Immature natural killer cell (primary cell): ENCODE results near the gene MTFMT. TPM values are rescaled to one million over a fixed set of nuclear protein-coding genes. Genes with fewer than 3 reads are reported as not detected.

ENCODE experiments used
- DNase-seq, 3 donors: peaks; one replicate each; pipeline ENCODE4 v3.0.0; 2022; ENCODE audit warnings: mixed read lengths in 1 of 3
- H3K27ac Mint-ChIP-seq, 6 donors: one replicate each; pipeline ENCODE4 v1.8.0; 2020; ENCODE audit warnings: mixed read lengths in 6 of 6, mild to moderate bottlenecking in 5 of 6, inconsistent platforms in 4 of 6, moderate library complexity in 3 of 6
- H3K27me3 Mint-ChIP-seq, 3 donors: one replicate each; pipeline ENCODE4 v1.8.0; 2020 to 2021; ENCODE audit warnings: low read depth in 3 of 3, mild to moderate bottlenecking in 3 of 3, mixed read lengths in 3 of 3, moderate library complexity in 3 of 3, inconsistent platforms in 1 of 3
- H3K36me3 Mint-ChIP-seq, 3 donors: one replicate each; pipeline ENCODE4 v1.8.0; 2020; ENCODE audit warnings: mixed read lengths in 3 of 3, inconsistent platforms in 2 of 3, mild to moderate bottlenecking in 2 of 3
- H3K4me1 Mint-ChIP-seq, 2 donors: one replicate each; pipeline ENCODE4 v1.8.0; 2020; ENCODE audit warnings: inconsistent platforms in 2 of 2, mild to moderate bottlenecking in 2 of 2, mixed read lengths in 2 of 2, moderate library complexity in 1 of 2
- H3K4me3 Mint-ChIP-seq, 5 donors: one replicate each; pipeline ENCODE4 v1.8.0; 2020; ENCODE audit warnings: mild to moderate bottlenecking in 5 of 5, mixed read lengths in 5 of 5, inconsistent platforms in 3 of 5, moderate library complexity in 3 of 5
- H3K9me3 Mint-ChIP-seq, 6 donors: one replicate each; pipeline ENCODE4 v1.8.0; 2020; ENCODE audit warnings: mild to moderate bottlenecking in 6 of 6, mixed read lengths in 6 of 6, inconsistent platforms in 4 of 6, moderate library complexity in 3 of 6
- polyA plus RNA-seq, 3 donors: library from polyadenylated mRNA; unstranded; fragments of 300-500 nt; fragmentation: Illumina TruSeq; gene quantifications; one replicate each; pipeline ENCODE4 v1.2.3, GENCODE V29; 2021

MTFMT gene
- polyA plus RNA-seq, 3 donors from 2014 or later, result 17.9 to 28.4 (median 18.8) TPM

- Mint-ChIP-seq H3K4me1 (peaks cover 0 to 2% of the 10 kb centered on the region in 2 donors), H3K9me3 (no peaks in the 10 kb centered on the region), H3K27ac (no peak overlapping the region), H3K36me3 (peaks cover 13 to 41% (median 24%) of the 10 kb centered on the region in 3 donors), H3K27me3 (no peaks in the 10 kb centered on the region), H3K4me3 (no peak overlapping the region)
- DNase-seq, result no peak
These were observed 54.0 kb downstream of the MTFMT start for GRCh38 chr15:64975390-64975789.

- H3K9me3 Mint-ChIP-seq, result no peaks in the 10 kb centered on the region
- peaks cover 0 to 2% of the 10 kb centered on the region in 2 donors for H3K4me1 Mint-ChIP-seq
- no peak overlapping the region for H3K27ac Mint-ChIP-seq
- H3K27me3 Mint-ChIP-seq, result no peaks in the 10 kb centered on the region
- no peak overlapping the region for H3K4me3 Mint-ChIP-seq
- no peak for DNase-seq
- H3K36me3 Mint-ChIP-seq, result peaks cover 14 to 33% (median 20%) of the 10 kb centered on the region in 3 donors
These were observed 58.7 kb downstream of the MTFMT start for GRCh38 chr15:64970698-64971097.

GRCh38 chr15:64969401-64969800, 60.0 kb downstream of the MTFMT start:
- H3K9me3 Mint-ChIP-seq, result no peaks in the 10 kb centered on the region
- peaks cover 19 to 37% (median 22%) of the 10 kb centered on the region in 3 donors for H3K36me3 Mint-ChIP-seq
- no peak for DNase-seq
- H3K4me3 Mint-ChIP-seq, result no peak overlapping the region
- H3K27me3 Mint-ChIP-seq, result no peaks in the 10 kb centered on the region
- H3K4me1 Mint-ChIP-seq, result no peaks in the 10 kb centered on the region
- H3K27ac Mint-ChIP-seq, result no peak overlapping the region

- peaks cover 0 to 4% (median 0%) of the 10 kb centered on the region in 3 donors for H3K27me3 Mint-ChIP-seq
- H3K36me3 Mint-ChIP-seq, result peaks cover 35 to 65% (median 41%) of the 10 kb centered on the region in 3 donors
- peak overlapping the region in 1 of 6 donors; percentile 36 for H3K27ac Mint-ChIP-seq
- no peaks in the 10 kb centered on the region for H3K9me3 Mint-ChIP-seq
- H3K4me1 Mint-ChIP-seq, result no peaks in the 10 kb centered on the region
- no peak overlapping the region for H3K4me3 Mint-ChIP-seq
- DNase-seq, result no peak
These were observed 68.4 kb downstream of the MTFMT start for GRCh38 chr15:64961013-64961412.

- peaks cover 0 to 4% (median 0%) of the 10 kb centered on the region in 3 donors for H3K27me3 Mint-ChIP-seq
- H3K4me1 Mint-ChIP-seq, result no peaks in the 10 kb centered on the region
- DNase-seq, result no peak
- H3K36me3 Mint-ChIP-seq, result peaks cover 37 to 67% (median 43%) of the 10 kb centered on the region in 3 donors
- no peaks in the 10 kb centered on the region for H3K9me3 Mint-ChIP-seq
- H3K4me3 Mint-ChIP-seq, result no peak overlapping the region
- H3K27ac Mint-ChIP-seq, result peak overlapping the region in 2 of 6 donors; percentile 20 to 75
These were observed 69.3 kb downstream of the MTFMT start for GRCh38 chr15:64960153-64960552.

GRCh38 chr15:64959128-64959527, 70.3 kb downstream of the MTFMT start:
- Mint-ChIP-seq H3K9me3 (no peaks in the 10 kb centered on the region), H3K27ac (no peak overlapping the region), H3K36me3 (peaks cover 32 to 56% (median 44%) of the 10 kb centered on the region in 3 donors), H3K4me1 (peaks cover 0 to 4% of the 10 kb centered on the region in 2 donors), H3K4me3 (no peak overlapping the region), H3K27me3 (peaks cover 0 to 6% (median 2%) of the 10 kb centered on the region in 3 donors)
- no peak for DNase-seq

- DNase-seq, result no peak
- no peaks in the 10 kb centered on the region for H3K9me3 Mint-ChIP-seq
- peaks cover 1 to 26% of the 10 kb centered on the region in 2 donors for H3K4me1 Mint-ChIP-seq
- H3K27ac Mint-ChIP-seq, result peak overlapping the region in 1 of 6 donors; percentile 63
- peaks cover 8 to 31% (median 23%) of the 10 kb centered on the region in 3 donors for H3K36me3 Mint-ChIP-seq
- no peak overlapping the region for H3K4me3 Mint-ChIP-seq
- peaks cover 2 to 5% (median 3%) of the 10 kb centered on the region in 3 donors for H3K27me3 Mint-ChIP-seq
These were observed 75.0 kb downstream of the MTFMT start for GRCh38 chr15:64954395-64954794.

GRCh38 chr15:64951777-64952418, 77.5 kb downstream of the MTFMT start:
- Mint-ChIP-seq H3K9me3 (no peaks in the 10 kb centered on the region), H3K27ac (peak overlapping the region in 5 of 6 donors; percentile 37 to 67 (median 58)), H3K36me3 (peaks cover 5 to 23% (median 12%) of the 10 kb centered on the region in 3 donors), H3K4me1 (peaks cover 1 to 26% of the 10 kb centered on the region in 2 donors), H3K4me3 (no peak overlapping the region), H3K27me3 (peaks cover 2 to 4% (median 3%) of the 10 kb centered on the region in 3 donors)
- DNase-seq, result no peak

Other genes with a start within 250 kb of the MTFMT start
- 1 to 10 TPM; 1.1 to 2.5 (median 2.1) TPM for gene PIF1, start 204.0 kb downstream of the MTFMT start, polyA plus RNA-seq
- 100 to 1,000 TPM in 1 of 3 donors, 10 to 100 TPM in 2; 37.1 to 104 (median 49.3) TPM for gene PLEKHO2, start 187.7 kb downstream of the MTFMT start, polyA plus RNA-seq
- 1 to 10 TPM; 1.5 to 3.1 (median 2.3) TPM for gene ANKDD1A, start 117.7 kb downstream of the MTFMT start, polyA plus RNA-seq
- gene SPG21, start 39.7 kb downstream of the MTFMT start, polyA plus RNA-seq, result 100 to 1,000 TPM; 112 to 198 (median 121) TPM
- not detected for gene SLC51B, start 15.7 kb upstream of the MTFMT start, polyA plus RNA-seq
- not detected for gene RASL12, start 38.4 kb upstream of the MTFMT start, polyA plus RNA-seq
- gene KBTBD13, start 47.1 kb upstream of the MTFMT start, polyA plus RNA-seq, result not detected
- under 1 TPM; 0.26 to 0.53 (median 0.43) TPM for gene UBAP1L, start 85.6 kb upstream of the MTFMT start, polyA plus RNA-seq
- gene PDCD7, start 104.2 kb upstream of the MTFMT start, polyA plus RNA-seq, result 10 to 100 TPM in 2 of 3 donors, 1 to 10 TPM in 1; 8.9 to 14.7 (median 14.4) TPM
- 10 to 100 TPM; 18.5 to 36.0 (median 23.4) TPM for gene CLPX, start 155.7 kb upstream of the MTFMT start, polyA plus RNA-seq
- under 1 TPM in 1 of 3 donors, not detected in 2; 0.06 TPM for gene CILP, start 181.8 kb upstream of the MTFMT start, polyA plus RNA-seq